Stimulated activated CD8-positive, alpha-beta memory T cell treated with anti-CD3 and anti-CD28 coated beads, Interleukin-15, amount 100 ng/mL, for 4 hours (primary cell): Measurements from ENCODE around the gene DGKB.

Experiments used
- DNase-seq, 2 donors: peaks; one replicate each; pipeline ENCODE4 v3.0.0-alpha.2; 2020; ENCODE audit warnings: low read depth in 2 of 2

DGKB gene

DNA sequence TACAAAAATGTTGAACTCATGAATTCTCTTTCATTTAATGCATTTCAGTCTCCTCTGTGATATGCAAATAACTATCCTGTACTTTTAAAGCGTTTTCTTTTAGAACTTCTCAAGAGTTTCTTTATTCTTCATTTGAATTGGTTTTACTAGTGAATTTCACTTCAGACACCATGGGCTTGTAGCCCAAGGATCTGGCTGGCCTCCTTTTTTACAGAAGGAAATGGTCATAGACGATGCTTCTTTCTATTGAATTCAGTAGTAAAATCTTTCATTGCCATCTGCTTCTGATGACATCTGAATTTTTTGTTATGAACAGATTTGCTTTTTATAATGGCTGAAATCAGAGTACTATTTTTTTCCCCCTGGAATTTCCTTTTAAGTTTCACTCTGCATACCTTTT, 777.8 kb downstream of the DGKB start:
- DNase-seq, result no peak

- DNase-seq, result no peak
Measured at GRCh38 chr7:14123923-14124322, 778.6 kb downstream of the DGKB start.

DNA sequence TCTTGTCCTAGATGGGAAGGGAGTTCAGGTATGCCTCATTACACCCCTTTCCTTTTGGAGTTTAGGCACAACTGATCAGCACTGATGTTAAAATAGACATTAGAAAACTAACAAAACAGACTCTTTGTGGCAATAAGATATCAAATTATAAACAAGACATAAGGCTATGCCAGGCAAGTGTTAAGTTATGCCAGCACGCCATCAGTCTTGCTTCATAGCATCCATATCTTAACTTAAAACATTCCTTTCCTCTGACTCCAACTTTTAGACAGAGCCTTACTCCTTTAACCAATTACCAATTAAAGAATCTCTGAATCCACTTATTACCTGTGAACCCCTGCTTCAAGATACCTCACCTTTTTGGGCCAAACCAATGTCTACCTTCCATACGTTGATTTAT, 786.9 kb downstream of the DGKB start:
- no peak for DNase-seq

GRCh38 chr7:14104861-14105260, 797.7 kb downstream of the DGKB start:
- no peak for DNase-seq

DNA sequence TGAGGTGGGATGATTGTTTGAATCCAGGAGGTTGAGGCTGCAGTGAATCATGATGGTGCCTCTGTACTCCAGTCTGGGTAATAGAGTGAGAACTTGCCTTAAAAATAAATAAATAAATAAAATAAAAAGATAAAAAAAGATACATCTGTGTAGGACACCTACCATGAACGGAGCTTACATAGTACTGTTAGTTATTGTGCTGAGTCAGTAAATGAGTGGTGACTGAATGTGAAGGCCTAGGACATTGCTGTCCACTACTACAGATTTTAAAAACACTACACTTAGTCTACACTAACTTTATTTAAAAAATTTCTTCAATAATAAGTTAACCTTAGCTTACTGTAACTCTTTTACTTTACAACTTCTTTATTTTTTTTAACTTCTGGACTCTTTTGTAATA, 806.4 kb downstream of the DGKB start:
- DNase-seq, result no peak

DNA sequence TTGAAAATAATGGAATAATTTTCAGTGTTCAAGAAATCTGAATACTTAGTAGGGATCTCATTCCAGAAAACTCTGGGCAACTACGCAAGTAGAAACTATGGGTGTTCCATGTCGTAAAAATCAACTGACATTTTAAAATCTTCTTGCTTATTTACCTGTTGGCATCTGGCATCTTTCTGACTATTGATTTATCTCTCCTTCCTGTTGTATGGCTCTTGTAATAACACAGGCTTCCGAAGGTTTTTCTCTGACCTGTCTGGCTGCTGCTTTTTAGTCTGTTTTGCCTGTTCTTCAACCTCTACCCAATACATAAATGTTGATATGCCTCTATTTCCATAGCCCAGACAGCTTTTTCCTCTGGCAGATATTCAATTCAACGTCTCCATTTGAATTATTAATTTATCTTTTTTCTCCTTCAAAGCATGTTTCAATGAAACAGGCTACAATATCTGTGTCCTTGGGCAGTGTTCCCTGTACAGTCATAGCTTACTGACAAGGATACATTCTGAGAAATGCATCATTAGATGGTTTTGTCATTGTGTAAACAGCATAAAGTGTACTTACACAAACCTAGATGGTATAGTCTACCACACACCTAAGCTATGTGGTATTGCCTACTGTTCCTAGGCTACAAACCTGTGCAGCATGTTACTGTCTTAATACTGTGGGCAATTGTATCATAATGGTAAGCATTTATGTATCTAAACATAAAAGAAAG, 807.2 kb downstream of the DGKB start:
- DNase-seq, result no peak
